Cardiac fibroblast (primary cell): ENCODE data around the gene VGLL1.

Experiments
- DNase-seq, 2 donors: peaks; one replicate each; pipeline versions ENCODE4 v3.0.0 to v3.0.0-alpha.2; 2010; ENCODE audit warnings: low read depth in 2 of 2
- H3K4me3 ChIP-seq, 2 donors: replicated peaks in 1 of 2; 1 replicate in 1 of 2; 2 replicates in 1 of 2; pipeline ENCODE4 v1.5.1; 2011; ENCODE audit warnings: low read depth in 2 of 2, low read length in 2 of 2, mild to moderate bottlenecking in 2 of 2, moderate library complexity in 1 of 2
- CTCF ChIP-seq: IDR thresholded peaks from one replicate; pipeline ENCODE4 v1.5.1; 2011; ENCODE audit warnings: low read depth, mild to moderate bottlenecking, low read length, inconsistent platforms

The VGLL1 gene

GRCh38 chrX:136582624-136583023, 50.6 kb downstream of the VGLL1 start:
- H3K4me3 ChIP-seq = no peak overlapping the region
- TF ChIP-seq CTCF = no peak
- DNase-seq = no peak

- no peak for DNase-seq
- no peak overlapping the region for H3K4me3 ChIP-seq
- no peak for TF ChIP-seq CTCF
These were observed 52.5 kb downstream of the VGLL1 start for GRCh38 chrX:136584545-136584944.

GRCh38 chrX:136585262-136585661, 53.2 kb downstream of the VGLL1 start:
- no peak overlapping the region for H3K4me3 ChIP-seq

GRCh38 chrX:136585960-136586359, 53.9 kb downstream of the VGLL1 start:
- TF ChIP-seq CTCF = no peak
- no peak for DNase-seq
- no peak overlapping the region for H3K4me3 ChIP-seq

More at GRCh38 chrX:136585262-136585661, 53.2 kb downstream of the VGLL1 start:
- TF ChIP-seq CTCF = no peak
- DNase-seq = no peak

GRCh38 chrX:136586386-136586785, 54.4 kb downstream of the VGLL1 start:
- no peak for TF ChIP-seq CTCF
- DNase-seq = peak in 1 of 2 donors; percentile 3
- H3K4me3 ChIP-seq = no peak overlapping the region

- H3K4me3 ChIP-seq = no peak overlapping the region
- TF ChIP-seq CTCF = no peak
- DNase-seq = no peak
These were observed 55.5 kb downstream of the VGLL1 start for GRCh38 chrX:136587532-136587931.

GRCh38 chrX:136588036-136588435, 56.0 kb downstream of the VGLL1 start:
- TF ChIP-seq CTCF = no peak
- DNase-seq = no peak
- no peak overlapping the region for H3K4me3 ChIP-seq
